ENCODE results near the gene EMILIN2.

EMILIN2 gene

DNA sequence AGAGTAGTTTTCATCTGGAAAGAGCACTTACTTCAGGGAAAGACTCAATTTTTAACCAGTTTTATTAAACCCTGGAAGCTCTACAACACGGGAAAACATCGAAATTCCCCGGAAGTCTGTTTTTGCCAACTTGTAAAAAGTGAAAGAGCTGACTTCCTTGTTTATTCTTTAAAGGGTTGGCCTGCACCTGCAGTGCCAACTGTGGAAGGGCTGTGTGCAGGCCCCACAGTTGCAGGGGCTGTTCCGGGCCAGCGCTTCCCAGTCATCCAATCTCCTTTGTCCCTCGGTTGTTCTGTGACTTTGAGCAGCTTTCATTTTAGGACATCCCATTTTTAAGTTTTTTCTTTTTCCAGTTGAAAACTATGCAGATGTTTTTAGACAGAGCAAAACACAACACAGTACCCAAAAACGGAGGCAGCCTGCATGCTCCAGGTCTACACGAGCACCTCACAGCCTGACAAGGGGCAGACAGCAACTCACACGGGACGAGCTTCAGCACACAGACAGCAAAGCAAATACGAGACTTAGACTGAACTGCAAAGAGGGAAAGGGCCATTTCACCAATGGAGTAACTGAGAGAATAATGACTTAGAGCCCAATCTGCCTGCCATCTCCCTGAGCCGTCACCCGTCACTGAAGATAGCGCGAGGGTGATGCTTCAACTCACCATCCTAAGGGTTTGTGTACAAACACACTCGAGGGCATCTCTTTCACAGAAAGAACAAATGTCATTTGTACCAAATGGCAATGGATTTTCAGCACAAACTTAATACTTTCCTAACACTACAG, 70.6 kb downstream of the EMILIN2 start:
- DNase-seq = no peak

DNA sequence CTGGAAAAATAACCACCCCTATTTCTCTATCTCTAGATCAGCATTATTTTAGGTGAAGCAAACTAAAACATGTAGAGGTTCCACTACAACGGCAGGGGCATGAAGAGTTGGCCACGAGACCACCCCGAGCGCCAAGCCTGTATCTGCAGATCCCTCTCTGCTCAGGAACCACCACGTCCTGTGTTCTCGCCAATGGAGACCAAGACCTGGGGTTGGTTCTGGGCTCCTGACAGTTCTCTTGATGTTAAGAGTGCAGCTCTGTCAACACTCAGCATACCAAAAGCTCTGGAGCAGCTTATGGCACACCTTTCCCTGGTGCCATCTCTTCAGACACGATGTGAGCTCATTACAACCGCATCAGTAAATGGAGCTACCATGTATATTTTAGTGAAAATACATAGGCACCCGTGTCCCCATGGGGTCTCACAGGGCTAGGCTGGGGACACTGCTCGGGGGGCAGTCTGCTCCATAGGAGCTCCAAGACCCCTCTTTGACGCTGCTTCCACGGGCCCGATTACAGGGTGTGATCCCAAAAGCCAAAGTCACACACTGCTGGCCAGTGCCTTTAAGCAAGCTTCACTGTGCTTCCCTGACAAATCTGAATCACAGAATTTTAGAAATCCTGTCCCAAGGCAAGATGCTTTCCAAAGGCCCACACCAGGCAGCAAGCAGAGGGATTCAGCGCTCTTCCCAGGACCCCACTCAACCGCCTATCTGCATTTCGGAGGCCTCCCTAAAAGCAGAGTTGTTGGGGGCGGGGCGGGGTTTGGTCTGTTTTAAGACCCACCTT, 72.2 kb downstream of the EMILIN2 start:
- DNase-seq = no peak

DNA sequence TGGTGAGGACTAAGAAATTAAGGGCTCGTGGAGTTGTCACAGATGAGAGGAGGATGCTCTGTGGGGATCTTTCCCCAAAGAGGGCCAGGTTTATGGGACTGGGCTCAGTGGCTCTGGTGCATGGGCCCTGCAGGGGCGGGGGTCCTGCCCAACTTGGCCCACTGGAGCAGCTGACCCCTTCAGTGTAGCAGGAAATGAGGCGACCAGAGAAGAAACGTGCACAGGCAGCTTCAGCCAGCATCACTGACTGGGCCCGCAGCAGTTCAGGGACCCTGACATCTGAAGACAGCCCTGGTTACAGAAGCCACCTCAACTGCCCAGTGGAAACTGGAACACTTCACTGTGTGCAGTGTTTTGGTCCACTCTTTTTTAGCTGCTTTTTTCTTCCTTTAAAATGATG, 72.8 kb downstream of the EMILIN2 start:
- DNase-seq = no peak

DNA sequence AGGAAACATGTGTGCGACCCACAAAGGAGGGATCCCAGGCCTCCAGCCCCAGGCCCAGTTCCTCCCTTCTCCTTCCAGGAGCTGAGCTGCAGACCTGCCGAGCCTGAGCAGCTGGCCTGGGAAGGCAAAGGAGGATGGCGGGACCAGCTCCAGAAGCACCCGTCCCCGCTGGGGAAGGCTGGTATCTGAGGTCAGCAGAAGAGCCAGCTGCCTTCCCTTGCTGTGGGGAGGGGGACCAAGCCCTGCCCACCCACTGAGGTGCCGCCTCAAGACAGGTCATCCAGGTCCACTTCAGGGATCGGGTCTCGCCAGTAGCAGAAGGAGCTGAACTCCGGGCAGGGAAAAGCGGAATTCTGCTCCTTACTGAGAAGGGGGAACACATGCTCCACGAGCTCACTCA, 73.2 kb downstream of the EMILIN2 start:
- no peak for DNase-seq

DNA sequence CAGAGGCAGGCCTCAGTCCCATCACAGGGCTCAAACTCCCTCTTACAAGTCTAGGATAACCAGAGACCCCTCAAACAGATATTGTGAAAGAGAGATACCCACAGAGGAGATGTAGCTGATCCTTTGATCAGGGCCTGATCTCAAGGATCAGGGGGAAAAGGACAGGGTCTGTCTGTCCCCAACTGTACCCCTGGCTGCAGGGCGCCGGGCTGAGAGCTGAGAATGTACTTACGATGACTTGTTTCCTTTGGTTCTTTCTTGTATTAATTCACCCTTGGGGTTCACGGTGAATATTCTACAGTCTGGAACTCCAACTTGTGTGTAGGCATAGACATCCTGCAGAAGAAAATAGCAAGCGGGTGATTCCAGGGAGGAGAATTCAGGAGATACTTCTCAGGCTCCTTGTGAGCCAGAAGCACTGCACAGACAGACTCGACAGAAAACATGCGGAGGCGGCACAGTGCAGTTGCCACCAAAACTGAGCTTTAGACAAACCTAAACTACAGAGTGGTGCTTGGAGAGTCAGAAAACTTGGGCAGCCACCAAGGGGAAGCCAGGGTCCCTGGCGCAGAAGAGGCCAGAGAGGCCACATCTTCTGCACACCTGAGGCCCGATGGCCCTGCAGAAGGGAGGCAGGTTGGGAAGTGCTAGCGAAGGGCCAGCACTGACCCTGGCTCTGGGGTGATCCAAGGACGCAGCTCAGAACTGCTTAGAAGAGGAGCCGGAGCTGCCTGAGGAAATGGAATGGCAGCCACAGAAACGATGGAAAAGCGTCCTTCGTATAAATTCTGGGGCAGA, 73.9 kb downstream of the EMILIN2 start:
- no peak for DNase-seq

DNA sequence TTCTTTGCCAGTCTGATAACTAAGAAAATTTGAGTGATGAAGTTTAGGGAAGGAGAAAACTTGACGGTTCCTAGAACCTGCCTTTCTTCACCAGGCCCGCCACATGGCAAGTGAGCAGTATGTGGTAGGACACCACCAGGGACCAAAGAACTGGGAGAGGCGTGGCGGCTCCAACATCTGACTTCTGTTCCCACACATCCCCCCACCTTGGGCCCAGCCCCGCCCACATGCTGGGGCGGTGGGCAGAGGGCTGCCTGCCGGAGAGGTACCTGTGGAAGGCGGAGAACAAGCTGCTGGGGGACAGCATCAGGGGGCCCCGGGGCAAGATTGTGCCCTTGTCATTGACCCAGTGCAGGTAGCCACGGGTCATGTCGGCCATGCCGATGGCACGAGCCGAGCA, 75.0 kb downstream of the EMILIN2 start:
- no peak for DNase-seq

DNA sequence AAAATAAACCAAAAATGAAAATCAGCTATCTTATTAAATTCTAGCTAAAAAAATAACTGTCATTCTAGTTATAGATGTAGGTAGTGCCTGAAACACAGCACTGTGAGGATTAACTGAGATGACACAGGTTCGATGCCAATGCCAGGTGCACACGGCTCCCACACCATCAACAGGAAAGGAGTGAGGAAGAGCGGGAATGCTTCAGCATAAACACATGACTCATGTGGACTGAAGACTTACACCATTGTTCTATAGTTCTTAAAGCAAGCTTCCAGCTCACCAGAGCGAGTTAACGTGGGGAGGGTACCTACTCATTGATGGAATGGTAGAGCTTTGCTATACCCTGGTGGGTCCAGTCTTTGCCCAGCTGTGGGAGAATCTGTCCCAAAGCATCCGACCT, 76.7 kb downstream of the EMILIN2 start:
- DNase-seq = no peak

DNA sequence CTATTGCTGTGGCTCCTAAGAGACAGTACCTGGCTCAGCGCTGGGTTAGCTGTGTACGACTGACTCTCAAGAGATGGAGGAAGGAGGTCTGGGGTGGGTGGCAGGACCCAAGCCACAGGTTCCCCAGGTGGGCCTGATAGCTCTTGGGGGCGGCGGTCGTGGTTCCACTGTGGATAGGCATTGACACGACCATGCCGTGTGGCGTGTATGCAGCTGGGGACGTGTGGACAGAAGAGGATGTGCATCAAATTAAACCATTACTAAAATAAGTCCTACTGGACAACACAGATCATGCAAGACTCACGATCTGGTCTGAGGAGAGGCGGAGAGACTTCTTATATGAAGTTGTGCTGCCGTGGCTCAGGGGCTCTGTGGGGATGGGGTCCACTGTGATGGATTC, 78.1 kb downstream of the EMILIN2 start:
- DNase-seq = no peak

DNA sequence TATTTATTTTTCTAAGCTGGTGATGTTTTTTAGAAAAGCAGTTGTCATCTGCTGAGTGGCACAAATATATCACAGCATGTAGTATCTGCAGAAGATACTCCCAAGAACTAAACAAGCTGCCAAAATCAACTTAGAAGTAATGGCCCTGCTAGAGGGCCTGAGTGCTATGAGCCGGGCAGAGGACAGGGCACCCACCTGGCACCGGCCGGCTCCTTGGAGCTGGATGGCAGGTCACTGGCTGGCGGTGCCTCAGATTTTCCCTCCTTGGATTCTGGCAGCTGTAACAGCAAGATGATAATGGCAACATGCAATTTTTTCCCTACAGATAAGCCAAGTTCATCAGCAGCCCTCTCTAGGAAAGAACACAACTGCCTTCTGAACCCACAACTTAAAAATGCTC, 79.7 kb downstream of the EMILIN2 start:
- DNase-seq = no peak

DNA sequence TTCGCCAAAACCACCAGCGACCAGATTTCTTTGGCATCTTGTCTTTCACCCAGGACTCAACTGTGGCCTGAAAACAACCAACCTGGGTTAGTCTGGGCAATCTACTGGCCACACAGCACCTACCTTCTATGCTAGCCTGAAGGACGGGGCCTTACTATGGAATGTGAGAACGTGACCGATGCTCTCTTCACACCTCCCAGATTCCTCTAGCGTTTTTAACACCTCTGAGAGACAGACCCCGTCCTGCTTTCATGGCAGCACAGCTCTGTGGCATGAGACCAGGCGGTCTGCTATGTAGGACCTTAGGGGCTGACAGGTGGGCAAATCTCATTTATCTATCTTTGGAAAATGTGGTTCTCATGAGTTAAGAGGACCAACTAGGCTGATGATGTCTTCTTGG, 80.9 kb downstream of the EMILIN2 start:
- DNase-seq = no peak

DNA sequence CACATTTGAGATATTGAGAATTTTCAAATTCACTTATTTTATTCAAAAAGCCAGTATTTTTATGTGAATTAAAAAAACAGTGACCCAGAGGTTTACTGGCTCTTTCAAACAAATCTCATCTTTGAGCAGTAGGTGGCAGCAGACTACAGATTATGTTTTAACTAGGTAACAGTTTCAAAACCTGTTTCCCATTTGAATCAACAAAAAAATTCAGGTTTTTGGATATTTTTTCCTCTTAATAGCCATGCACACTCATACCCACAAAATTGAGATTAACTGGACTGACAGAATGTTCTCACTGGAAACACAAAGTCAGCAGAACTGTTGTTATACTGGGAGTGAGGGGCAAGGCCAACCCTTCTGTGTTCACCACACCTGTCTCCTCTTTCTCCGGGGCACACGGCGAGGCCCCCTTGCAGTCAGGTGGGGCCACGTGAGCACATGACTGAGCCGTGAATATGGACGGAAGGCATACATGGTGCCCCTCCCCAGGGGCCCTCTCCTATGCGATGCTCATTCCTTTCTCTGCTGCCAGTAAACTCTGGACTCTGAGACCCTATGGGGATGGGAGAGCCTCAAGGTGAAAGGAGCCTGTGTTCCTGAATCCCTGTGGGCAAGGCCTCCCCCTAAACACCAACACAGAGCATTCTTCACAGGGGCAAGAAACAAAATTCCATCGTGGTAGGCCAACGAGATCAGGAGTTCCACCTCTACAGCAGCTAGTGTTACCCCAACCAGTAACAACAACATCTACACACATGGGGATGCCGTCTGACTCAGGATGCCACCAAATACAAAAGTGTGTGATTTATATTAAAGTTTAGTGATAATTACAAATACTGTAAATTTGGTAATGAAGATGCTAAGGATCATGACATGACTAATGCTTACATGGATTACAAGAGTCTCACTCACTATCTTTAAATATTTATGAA, 85.7 kb downstream of the EMILIN2 start:
- DNase-seq = peak; percentile 68

DNA sequence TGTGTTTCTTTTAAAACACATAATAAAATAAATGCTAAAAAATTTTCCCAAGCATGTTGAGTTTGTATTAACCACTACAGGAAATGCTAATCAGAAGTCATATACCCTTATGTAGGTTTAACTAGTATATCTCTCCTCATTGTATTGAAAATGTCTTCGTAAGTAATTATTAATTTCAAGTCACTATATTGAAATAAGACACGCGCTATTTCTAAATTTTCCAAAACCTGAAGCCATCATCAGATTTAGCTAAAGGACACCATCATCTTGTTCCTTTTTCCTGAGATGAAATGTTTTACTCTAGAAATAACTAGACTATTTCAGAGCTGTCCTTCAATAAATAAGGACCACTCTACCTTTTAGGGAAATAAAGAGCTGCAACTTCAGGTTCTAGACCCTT, 87.2 kb downstream of the EMILIN2 start:
- no peak for DNase-seq

DNA sequence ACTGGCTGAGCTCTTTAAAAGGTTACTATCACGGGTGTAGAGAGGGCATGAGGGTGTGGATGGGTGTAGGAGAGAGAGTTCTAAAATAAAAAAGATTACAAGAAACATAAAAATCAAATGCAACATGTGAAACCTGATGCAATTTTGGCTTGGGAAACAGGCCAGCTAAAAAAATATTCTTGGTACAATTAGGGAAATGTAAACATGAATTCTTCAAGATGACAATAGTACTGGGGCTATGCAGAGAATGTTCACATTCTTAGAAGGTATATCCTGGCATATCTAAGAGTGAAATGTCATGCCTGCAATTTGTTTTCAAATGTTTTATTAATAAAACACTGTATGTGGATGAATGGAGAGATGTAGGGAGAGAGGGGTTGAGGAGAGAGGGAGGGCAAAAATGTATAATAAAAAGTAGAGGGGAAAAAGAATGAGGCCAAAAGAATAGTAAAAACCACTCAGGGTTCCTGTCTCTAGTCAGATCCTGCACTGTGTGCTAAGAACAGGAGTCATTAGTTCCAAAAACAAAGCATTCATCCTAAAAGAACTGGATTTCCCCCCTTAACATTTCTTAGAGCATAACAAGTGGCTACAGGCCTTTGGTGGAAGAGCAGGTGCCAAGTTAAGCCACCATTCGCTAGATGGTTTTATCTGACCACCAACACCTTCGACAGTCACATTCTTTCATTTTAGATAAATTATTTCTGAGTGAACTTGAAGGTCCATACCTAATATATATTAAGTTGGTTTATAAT, 88.8 kb downstream of the EMILIN2 start:
- peak; percentile 50 for DNase-seq

DNA sequence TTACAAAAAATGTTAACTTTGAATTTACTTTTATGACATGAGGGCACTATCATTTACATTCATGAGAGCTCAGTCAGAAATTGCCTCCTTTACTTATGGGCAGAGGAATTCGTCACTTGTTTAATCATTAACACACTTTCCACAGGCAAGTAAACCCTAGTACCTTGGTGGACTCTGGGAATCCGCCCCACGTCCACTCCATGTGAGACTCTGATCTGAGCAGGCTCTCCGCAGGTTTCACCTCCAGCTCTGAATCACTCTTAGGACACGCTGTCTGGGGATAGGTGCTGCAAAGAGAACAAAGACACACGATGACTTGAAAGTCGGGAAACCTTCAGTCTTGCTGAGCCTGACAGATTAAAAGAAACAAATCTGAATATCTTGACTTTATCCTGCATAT, 92.5 kb downstream of the EMILIN2 start:
- DNase-seq = no peak

DNA sequence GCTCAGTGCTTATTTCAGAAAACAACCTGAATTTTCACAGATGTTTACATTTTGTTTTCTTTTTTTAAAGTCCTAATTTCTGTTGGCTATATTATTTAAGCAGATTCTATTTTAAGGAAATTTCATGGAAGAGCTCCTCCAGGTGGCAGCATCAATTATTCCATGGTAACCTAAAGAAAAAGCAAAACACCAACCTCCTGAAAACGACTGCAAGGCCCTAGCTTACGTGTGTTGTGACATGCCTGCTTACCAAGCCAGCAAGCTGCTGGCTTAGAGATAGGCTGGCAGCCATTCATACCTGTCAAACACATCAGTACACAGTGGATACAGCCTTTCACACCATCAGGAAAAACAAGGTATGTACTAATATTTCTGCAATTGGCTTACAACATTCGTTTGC, 101.2 kb downstream of the EMILIN2 start:
- peak; percentile 34 for DNase-seq

DNA sequence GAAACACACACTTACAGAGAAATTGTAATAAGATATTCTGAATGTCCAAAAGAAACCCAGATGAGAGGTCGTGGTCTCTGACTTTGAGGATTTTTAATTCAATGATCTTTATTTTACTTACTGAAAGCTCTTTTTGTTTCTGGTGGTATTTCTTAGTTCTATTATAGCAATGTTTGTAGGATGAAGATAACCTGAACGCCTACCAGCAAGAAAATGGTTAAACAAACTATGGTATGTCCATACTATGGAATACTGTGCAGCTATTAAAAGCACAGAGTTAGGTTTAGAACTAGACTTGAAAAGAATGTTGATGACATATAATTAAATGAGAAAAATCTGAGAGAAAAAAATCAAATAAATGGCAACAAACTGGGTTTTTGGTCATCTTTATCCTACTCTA, 105.8 kb downstream of the EMILIN2 start:
- DNase-seq = no peak

DNA sequence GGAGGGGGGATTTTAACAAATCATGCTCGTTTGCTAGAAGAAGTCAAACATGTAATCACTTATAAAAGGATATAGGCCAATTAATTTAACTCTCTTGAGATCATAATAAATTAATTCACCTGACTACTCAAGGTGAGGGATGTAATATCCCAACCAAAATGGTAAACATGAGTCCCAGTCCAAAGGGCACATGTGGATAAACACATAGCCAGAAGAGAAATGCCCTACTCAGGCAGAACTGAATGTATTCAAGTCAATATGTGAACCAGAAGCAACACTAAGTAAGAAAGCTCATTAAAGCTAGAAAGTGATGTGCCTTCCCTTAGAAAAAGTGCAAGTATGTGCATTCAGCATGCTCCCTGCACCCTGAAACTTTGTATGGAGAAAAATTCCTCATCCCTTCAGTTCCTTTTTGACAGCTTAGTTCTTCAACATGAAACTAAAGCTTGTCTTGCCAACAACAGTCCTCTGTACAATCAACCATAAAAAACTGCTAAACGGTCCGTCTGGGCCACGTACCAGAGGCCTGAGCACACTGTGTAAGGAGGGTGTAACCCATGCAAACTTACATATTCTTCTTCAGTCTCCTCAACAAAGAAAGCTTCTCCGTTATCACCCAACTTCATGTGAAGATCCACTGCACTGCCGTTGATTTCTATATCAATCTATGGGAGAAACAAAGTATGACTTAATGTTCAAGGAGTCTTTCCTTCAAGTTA, 107.3 kb downstream of the EMILIN2 start:
- DNase-seq = no peak

DNA sequence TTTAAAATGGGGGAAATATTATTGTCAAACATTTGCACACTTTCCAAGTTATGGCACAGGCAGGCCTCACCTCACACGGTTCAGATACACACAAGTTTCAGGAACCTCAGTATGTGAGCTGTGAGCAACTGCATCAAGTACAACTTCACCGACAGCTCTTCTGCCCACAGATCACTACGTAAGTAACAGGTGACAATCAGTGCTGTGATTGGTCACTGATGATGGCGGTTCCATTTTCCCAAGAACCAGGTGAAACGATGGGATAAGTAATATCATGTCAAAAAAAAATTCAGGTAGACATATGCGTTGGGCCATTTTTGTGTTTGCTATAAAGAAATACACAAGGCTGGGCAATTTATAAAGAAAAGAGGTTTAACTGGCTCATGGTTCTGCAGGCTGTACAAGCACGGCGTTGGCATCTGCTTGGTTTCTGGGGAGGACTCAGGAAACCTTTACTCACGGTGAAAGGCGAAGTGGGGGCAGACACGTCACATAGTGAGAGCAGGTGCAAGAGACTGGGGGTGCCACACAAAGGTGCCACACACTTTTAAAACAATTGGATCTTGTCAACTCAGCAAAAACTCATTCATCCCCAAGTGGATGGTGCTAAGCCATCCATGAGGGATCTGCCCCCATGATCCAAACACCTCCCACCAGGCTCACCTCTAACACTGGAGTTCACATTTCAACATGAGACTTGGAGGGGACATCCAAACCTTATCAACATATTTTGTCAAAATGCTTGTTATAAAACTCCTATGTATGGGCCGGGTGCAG, 108.3 kb downstream of the EMILIN2 start:
- DNase-seq = no peak

DNA sequence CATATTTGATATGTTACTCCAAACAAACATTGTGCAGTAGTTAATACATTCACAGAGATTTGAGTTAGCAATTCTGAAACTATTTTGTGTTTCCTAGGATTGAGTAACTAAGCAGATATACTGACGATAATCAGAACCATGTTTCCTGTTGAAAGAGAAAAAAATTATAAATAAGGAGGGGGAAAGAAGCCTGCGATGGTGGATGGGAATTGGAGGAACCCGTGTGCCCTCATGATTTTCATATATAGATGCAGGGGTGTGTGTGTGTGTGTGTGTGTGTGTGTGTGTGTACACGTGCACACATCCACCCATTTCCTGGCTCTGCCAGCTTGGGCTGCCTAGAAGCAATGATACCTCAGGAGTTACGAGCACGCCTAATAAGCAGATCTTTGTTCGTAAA, 109.2 kb downstream of the EMILIN2 start:
- peak; percentile 46 for DNase-seq

DNA sequence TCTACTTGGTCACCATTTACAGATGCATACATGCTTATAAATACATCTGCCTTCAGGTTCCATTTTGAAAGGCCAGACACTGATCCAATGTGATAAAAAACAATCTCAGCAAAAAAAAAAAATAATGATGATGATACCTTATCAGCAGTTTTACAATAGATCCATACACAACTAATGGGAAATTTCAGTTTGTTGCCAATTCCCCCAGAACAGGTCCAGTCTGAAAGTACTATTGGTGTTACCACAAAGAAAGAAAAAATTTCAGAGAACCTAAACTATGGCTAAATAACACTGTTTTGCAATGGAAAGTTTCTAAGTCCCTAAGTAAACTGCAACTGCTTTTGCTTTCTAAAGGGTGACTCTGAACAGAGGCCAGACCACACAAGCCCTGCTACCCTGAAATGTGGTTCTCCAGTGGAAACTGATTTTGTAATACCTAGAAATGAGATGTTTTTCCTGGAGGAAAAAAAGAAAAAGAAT, 112.1 kb downstream of the EMILIN2 start:
- DNase-seq = peak; percentile 28

All from fibroblast of skin of right biceps (primary cell).